GM18520 (cell line): ENCODE results near the gene ANKRD33B.
"Not testable (repeated sequence)": the region's sequence is repeated elsewhere in the genome, so short reads cannot be mapped to it uniquely, and the experiment has no call there.

ENCODE experiments used
- ATAC-seq: cut with Tn5 transposase; IDR thresholded peaks from one replicate; pipeline ENCODE4 v1.9.1; 2021; ENCODE audit not compliant: unreplicated experiment

Gene ANKRD33B

DNA sequence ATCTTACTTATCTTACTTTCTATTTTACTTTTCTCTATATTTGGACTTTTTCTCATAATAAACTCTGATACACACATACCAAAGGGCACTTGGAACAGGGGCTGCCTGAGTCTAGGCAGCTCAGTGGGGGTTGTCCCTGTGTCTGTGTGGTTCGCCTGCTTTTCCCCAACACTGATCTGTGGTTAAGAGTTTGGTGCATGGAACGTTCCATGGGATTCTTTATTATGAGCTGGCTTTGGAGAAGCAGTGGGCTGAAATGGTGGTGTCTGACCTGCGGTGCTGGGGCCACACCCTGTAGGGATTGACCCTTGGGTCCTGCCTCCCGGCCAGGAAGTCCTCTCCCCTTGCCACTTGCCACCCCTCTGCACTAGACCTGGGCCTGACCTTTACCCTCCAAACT is 47.4 kb downstream of the ANKRD33B start:
- no peak for ATAC-seq

DNA sequence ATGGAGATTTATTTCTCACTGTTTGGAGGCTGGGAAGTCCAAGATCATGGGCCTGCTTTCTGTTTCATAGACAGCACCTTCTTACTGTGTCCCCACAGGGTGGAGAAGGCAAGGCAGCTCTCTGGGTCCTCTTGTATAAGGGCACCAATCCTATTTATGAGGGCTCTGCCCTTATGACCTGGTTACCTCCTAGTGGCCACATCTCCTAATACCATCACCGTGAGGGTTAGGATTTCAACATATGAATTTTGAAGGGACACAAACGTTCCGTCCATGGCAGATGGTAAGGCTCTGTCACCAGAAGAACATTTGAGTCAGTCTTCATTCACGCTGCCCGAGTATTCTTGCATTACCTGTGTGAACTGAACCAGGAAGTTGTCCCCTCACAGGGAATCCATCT is 48.4 kb downstream of the ANKRD33B start:
- no peak for ATAC-seq

DNA sequence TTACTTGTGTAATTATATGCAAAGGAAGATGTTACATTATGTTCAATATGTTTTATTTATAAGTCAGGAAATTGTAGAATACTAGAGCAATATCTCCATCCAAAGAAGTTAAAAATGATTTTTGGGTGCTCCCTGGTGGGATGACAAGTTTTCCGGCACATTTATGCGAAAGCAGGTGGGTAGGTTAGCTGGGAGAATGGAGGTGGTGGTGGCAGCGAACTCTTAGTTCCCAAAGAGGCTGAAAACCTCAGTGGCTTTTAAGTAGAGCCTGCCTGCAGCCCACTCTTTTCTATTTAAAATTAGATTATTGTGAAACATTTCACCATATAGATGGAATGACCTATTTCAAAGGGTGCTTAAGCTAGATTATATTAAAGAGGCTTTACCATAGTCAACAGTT is 51.8 kb downstream of the ANKRD33B start:
- no peak for ATAC-seq

DNA sequence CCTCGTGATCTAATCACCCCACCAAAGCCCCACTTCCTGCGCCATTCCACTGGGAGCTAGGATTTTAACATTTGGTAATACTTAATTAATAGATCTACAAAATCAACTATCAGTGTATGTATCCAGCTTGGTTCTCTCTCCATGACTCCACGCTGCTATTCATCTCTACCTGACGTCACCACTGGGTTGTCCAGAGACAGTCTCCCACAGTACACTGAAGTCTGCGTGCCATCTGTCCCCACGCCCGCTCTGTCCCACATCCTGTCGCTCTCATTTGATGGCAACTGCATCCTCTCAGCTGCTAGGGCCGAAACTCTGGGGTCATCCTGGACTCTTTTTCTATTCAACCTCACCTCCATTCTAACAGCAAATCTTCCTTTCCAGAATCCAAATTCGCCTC is 53.2 kb downstream of the ANKRD33B start:
- ATAC-seq = no peak

DNA sequence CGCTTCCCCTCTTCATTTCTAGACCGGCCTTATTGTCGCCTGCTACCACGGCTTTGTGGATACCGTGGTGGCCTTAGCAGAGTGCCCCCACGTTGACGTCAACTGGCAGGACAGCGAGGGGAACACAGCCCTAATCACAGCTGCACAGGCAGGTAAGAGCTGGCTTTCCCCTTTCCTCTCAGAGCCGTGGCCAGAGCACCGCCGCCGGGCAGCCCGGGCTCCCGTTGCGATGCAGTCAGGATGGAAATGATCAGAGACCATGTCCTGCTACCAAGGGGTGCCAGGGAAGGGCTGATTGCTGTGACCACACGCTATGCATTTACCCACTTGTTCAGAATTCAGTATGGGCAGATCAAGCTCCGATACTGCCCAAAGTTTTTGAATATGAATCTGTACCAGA is 54.4 kb downstream of the ANKRD33B start:
- ATAC-seq = no peak

DNA sequence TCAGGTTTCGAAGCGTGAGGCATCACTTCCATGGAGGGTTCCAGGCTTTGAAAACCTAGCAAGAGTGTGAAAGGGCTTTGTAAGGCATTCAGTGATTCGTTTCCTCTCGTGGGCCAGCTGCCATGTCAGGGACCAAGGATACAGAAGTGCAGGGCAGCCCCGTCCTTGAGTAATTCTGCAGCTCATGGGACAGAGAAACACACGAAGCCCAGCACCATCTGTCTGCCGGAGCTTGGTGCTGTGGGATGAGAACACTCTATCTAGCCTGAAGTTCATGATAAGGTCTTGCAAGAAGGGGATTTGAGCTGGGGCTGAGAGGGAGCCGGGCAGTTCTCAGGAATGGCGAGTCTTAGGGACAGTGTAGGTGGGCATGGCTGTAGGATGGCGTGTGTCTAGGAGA is 55.8 kb downstream of the ANKRD33B start:
- no peak for ATAC-seq

DNA sequence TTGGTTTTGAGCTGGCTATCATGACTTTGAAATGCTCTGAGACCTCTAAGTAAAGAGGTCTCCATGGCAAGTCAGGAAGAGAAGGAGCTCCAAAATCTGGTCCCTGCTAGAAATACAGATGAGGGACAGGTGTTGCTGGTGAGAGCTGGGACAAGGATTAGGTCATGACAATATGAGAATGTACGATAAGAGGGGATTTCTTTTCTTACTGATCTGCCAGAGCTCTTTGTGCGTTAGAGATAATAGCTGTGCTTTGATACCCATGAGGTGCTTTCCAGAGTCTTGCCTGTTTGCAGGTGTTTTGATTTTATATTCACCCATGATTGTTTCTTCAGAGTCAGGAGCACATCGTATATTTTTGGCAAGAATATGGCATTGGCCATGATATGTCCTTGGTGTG is 56.5 kb downstream of the ANKRD33B start:
- no peak for ATAC-seq

DNA sequence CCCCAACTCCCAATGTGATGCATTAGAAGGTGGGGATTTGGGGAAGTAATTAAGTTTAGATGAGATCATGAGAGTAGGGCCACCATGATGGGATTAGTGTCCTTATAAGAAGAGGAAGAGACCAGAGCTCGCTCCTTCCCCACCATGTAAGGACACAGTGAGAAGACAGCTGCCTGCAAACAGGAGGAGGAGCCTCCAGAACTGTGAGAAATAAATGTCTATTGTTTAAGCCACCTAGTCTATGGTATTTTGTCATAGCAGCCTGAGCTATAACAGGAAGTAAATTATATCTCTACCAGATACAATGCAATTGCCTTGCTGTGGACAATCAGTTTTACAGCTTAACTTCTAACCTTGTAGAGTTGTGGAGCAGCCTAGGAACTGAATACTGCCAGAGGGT is 58.0 kb downstream of the ANKRD33B start:
- ATAC-seq = peak; percentile 40

DNA sequence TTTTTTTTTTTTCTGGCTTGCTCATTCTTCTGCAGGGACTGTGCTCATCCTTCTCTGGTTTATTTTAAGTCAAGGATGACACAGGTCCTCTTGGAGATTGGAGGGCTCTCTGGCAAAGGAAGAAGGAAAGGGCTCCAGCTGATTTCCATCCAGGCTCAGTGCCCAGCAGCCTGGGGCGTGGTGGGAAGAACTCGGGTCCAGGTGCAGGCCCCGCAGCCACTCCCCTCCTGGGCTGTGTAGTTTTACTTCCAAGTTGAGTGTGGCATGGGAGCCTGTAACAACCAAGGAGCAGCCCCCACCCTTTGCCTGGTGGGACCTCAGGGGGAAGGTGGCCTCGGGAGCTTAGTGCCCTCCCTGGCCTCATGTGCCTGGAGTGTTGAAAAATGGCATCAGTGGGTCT is 58.9 kb downstream of the ANKRD33B start:
- ATAC-seq = no peak

DNA sequence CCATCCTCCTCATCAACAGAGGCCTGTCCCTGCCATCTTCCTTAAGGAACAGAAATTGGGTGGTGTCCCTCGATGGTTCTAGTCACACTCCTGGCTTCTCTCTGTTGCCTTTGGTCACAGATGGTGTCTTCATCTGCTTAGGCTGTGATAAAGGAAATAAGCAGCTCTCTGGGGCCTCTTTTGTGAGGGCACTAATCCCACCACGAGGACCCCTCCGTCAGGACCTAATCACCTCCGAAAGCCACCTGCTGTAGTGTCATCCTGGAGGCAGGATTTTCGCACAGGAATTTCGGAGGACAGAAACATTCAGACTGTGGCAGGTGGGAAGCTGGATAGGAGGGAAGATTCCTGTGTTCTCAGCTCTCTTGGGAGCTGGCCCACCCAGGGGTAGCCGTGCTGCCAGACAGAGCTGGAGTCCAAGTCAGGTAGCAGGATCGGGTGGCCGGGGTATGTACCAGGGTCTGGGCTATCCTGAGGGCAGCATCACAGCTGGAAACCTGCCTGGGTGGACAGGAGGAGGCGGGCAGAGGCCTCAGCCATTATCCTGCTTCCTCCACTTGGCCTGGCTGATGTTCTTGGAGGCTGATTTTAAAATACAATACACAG is 59.5 kb downstream of the ANKRD33B start:
- no peak for ATAC-seq

DNA sequence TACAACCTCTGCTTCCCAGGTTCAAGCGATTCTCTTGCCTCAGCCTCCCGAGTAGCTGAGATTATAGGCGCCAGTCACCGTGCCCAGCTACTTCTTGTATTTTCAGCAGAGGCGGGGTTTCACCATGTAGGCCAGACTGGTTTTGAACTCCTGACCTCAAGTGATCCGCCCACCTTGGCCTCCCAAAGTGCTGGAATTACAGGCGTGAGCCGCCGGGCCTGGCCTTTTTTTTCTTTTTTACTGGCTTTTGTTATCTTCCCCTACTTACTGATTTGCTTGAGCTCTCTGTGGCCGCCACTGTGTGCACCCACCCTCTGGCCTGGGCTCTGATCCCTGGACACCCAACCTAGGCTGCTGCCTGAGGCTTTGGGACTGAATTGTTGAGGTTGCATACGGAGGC is 60.3 kb downstream of the ANKRD33B start:
- no peak for ATAC-seq

DNA sequence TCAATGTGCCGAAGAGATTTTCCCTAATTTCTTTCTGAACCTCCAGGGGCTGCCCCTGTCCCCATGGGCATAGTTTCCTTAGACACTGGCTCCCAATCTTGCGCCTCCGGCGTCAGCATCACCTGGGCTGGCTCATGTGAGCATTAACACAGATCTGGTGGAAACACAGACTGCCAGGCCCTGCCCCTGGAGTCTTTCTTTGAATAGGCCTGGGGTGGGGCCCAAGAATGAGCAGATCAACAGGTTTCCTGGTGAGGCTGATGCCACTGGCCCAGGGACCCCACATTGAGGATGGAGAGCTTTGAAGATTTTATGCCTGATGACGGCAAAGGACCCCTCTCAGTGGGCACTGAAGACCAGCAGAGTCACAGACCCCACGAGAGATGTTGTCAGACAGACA is 60.8 kb downstream of the ANKRD33B start:
- ATAC-seq = no peak

DNA sequence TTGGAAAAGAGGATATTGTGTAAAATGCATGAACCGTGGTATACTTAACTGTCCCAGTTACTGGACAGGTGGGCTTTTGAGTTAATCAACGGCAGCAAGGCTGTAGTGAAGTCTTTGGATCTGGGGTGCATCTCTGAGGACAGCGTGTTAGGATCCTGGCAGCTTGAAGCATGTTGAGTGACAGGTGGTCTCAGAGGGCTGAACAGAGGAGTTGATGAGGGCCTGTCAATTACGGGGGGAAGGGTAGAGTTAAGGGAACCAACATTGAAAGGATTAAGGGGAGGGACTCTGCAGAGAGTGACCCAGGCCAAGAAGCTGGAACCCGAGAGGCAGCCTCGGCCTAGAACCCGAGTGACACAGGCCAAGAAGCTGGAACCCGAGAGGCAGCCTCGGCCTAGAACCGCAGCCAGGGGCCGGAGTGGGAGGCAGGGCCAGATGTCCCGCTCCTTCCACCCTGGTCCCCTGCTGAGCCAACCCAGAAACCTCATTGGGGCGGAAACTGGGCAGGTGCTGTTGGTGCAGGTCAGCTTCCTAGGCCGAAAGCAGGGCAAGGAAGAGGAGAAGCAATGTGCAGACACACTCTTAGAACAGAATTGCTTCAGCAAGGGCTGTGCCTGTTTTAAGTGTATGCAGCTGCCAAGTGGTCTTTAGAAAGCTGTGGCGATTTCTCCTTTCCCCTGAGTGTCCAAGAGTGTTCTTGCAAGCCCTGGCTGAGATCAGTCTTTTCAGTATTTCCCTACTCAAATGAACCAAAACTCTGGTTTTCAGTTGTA is 62.0 kb downstream of the ANKRD33B start:
- no peak for ATAC-seq

DNA sequence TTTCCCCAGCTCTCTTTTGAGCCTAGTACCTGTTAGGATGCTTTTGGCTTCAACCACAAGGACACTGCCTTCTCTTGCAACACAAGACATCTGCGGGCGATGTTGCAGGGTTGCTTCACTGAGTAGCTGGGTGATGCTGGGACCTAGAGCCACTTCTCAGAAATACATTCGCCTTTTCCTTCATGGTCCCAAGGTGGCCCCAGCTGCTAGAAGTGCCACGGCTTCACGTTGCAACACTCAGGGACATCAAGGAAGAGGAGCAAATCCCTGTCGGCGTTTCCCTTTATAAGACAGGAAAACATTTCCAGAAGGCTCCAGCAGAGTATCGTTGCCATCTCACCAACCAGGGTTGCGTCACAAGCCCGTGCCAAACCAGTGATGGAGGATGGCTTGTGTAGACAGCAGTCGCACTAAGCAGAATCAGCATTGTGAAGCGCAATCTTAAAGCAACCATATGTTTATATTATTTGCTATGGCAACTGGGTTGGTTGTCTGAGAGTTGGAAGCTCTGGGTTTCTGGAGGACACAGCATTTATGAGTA is 62.7 kb downstream of the ANKRD33B start:
- no peak for ATAC-seq

DNA sequence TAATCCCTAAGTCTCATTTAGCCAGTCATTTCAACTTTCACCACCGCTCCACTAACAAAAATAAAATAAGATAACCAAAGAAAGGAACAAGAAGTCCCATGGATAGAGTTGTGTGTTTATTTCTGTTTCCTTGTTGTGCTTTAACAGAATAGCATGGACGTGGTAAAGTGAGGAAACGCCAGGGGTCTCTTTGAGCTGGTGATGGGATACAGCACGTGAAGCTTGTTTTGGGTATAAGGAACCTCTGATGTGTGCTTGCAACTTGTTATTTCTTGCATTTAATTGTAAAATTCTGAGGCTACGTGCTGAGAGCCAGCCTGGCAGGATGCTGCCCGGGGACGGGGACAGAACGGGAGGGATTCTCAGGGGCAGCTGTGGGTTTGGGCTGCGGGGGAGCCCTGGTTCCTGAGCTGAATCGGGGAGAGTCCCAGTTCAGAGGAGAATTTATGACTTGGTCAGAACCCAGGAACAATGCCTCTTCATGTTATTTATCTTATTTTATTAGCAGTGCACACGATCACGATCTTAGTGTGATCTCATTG is 63.4 kb downstream of the ANKRD33B start:
- peak; percentile 1 for ATAC-seq

DNA sequence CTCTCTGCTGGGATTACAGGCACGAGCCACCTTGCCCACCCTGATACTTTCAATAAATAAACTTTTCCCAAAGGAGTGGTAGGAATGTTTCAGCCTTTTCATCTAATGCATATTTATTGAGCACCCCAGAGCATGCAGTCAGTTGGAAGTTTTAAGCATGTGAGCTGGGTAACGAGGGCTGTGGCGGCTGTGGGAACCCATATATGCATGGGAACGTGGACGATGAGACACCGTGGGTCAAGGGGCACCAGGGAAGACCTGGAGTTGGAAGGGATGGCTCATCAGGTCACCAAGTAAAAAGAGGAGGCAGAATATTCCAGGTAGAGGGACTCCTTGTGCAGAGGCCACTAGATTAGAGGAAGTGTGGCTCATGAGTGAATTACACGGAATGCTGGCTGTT is 64.7 kb downstream of the ANKRD33B start:
- ATAC-seq = no peak

DNA sequence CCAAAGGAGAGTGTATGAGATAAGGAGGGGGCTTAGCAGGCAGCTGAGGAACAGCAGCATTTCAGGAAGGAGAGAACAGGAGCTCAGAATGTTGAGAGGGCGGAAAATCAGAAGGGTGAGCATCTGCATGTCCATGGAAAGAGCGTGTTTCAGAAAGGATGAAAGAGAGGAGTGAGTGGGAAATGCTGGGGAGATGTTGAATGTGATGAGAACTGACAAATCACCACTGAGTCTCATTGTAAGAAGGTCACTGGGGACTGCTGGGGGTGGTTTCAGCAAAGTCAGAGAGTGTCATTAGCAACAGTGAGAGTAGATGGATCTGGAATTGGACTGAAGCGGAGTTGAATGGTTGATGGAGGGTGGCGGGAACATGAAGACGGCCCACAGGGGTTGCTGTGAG is 65.8 kb downstream of the ANKRD33B start:
- no peak for ATAC-seq

DNA sequence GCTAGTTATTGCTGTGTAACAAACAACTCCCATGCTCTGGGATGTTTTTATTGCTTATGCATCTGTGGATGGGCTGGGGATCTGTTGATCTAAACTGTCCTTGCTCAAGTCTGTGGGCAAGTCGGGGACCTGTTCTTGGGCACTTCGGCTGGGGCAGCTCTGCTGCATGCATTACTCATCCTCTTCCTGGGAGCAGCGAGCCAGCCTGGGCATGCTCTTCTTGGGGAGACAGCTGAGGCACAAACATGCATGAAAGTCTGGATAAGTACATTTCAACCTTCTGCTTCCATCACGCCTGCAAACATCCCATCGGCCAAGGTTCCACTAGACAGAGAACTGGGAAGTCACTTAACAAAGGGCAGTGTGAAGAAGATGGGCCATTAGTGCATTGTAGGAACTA is 66.3 kb downstream of the ANKRD33B start:
- no peak for ATAC-seq

DNA sequence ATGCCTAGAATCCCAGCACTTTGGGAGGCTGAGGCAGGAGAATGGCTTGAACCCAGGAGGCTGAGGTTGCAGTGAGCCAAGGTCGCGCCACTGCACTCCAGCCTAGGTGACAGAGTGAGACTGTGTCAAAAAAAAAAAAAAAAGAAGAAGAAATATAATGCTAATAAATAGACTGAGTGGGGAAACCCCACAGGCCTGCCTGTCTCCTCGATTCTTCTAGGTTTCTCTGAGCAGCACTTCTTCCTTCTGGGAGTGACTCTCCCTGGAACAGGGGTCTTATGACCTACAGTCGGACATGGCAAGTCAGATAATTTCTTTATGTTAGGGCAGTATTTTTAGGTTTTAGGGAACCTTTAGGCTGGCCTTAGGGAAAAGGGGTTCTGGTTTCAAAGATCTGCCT is 66.9 kb downstream of the ANKRD33B start:
- ATAC-seq = not testable (repeated sequence)

DNA sequence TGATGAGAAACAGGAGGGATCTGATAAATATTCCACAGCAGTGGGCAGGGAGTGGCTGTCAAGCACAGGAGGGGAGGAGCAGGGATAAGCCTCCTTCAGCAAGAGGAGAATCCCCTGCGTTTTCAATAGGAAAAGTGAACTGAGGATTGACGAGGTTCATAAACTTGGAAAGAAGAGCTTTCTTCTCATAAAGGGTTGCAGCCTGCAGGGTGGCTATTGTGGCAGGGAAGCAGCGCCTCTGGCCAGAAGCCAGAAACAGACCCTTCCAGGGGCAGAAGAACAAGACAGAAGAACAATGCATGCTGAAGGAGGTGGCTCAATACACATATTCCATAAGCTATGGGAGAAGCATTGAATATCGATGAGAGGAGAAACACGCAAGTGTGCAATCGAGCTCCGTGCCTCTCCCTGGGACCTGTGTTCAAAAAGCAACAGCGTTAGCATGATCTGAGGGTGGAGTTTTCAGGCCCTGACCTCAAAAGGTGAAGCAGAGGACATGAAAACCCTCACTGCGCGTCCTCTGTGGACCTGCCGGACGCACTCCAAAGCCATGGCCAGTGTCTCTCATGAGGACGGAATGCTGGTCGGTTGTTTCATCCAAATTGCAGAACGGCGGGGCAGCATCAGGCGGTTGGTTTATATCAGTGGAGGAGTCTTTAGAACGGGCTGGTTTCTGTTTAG is 67.6 kb downstream of the ANKRD33B start:
- peak; percentile 1 for ATAC-seq

DNA sequence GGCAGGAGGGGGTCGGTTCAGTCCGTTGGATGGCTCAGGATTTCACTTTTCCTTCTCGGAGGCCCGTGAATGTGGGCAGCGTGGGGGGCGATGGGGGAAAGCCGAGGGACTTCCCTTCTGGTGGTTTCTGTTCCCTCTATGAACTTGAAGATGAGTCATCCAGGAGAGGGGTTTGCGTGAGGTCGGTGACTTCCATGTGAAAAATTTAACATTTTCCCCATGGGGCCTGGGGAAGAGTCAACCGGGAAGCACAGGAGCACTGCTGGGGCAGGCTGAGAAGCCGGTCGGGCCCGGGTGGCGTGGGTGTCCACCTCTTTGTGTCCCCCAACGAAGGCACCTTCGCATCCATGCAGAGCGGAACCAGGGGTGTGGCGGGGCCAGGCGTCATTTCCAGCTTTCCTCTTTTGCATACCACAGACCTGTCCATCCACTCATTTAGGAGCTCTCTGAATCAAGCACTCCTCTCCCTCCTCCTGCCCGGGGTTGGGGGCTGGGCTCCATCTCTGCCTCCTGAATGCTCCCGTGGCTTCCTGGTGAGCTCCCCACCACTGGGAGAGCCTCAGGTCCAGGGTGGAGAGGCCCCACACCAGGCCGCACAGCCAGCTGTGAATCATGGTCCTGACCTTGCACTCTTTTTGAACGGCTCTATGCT is 68.4 kb downstream of the ANKRD33B start:
- peak; percentile 24 for ATAC-seq
